AG04450 (cell line): ENCODE data around the gene P2RY8. TPM values are rescaled to one million over a fixed set of nuclear protein-coding genes. Genes with fewer than 3 reads are reported as not detected.

Experiments
- CTCF ChIA-PET: fragments of 300-600, 350-600 bp; formaldehyde crosslinking; extraction: SDS; loops from one replicate; lab custom pipeline; 2022; ENCODE audit warnings: antibody characterized with exemption, inconsistent platforms; lab: Charles Lee
- POLR2A ChIA-PET: fragments of 350-600 bp; formaldehyde crosslinking; extraction: SDS; loops from one replicate; lab custom pipeline; 2021; ENCODE audit warnings: antibody characterized with exemption, inconsistent platforms; lab: Yijun Ruan, JAX
- DNase-seq: peaks from one replicate; pipeline ENCODE4 v3.0.0-alpha.2; 2011; ENCODE audit warnings: low read depth, low spot score
- H3K27ac ChIP-seq: one replicate; pipeline ENCODE4 v1.5.1; 2012; ENCODE audit warnings: low read depth, low read length, control low read depth
- H3K27me3 ChIP-seq: one replicate; pipeline ENCODE4 v1.6.0; 2012; ENCODE audit warnings: low read length; ENCODE audit not compliant: control insufficient read depth, insufficient read depth
- H3K4me3 ChIP-seq: 2 replicates; pipeline ENCODE4 v1.5.1; 2011; ENCODE audit warnings: mild to moderate bottlenecking, low read depth, low read length, control low read depth
- H3K9me3 ChIP-seq: 2 replicates; pipeline ENCODE4 v1.5.1; 2012; ENCODE audit warnings: low read length; ENCODE audit not compliant: control insufficient read depth, insufficient read depth
- CTCF ChIP-seq: IDR thresholded peaks from 2 replicates; pipeline ENCODE4 v1.5.1; 2011; ENCODE audit warnings: low read depth, low read length, control low read depth, inconsistent platforms
- polyA plus RNA-seq: library from polyadenylated mRNA; depleted of rRNA; stranded (reverse); fragments of >200 nt; gene quantifications from 2 replicates; pipeline ENCODE4 v1.2.3, GENCODE V29; 2011

The P2RY8 gene
- polyA plus RNA-seq, 1 experiment = not detected

- no peak for DNase-seq
- Histone ChIP-seq H3K27ac (no peak overlapping the region), H3K9me3 (peaks cover 67% of the 10 kb centered on the region), H3K27me3 (no peaks in the 10 kb centered on the region), H3K4me3 (no peak overlapping the region)
- CTCF ChIA-PET = no interaction called here
- POLR2A ChIA-PET = no interaction called here
- TF ChIP-seq CTCF = no peak
Observed at GRCh38 chrX:1502241-1502640, 34.7 kb downstream of the P2RY8 start.

- H3K27ac ChIP-seq = no peak overlapping the region
- H3K9me3 ChIP-seq = peaks cover 60% of the 10 kb centered on the region
- DNase-seq = no peak
- TF ChIP-seq CTCF = no peak
- POLR2A ChIA-PET = no interaction called here
- CTCF ChIA-PET = no interaction called here
- H3K4me3 ChIP-seq = no peak overlapping the region
- H3K27me3 ChIP-seq = no peaks in the 10 kb centered on the region
Observed at GRCh38 chrX:1500701-1501624, 36.0 kb downstream of the P2RY8 start.

- DNase-seq = no peak
- Histone ChIP-seq H3K4me3 (no peak overlapping the region), H3K9me3 (peaks cover 29% of the 10 kb centered on the region), H3K27me3 (no peaks in the 10 kb centered on the region), H3K27ac (no peak overlapping the region)
- no peak for TF ChIP-seq CTCF
- POLR2A ChIA-PET = no interaction called here
- CTCF ChIA-PET = no interaction called here
Observed at GRCh38 chrX:1496076-1496475, 40.9 kb downstream of the P2RY8 start.

- no peak for TF ChIP-seq CTCF
- no peak for DNase-seq
- ChIA-PET POLR2A (no interaction called here), CTCF (no interaction called here)
- no peaks in the 10 kb centered on the region for H3K27me3 ChIP-seq
- no peak overlapping the region for H3K27ac ChIP-seq
- H3K4me3 ChIP-seq = no peak overlapping the region
- H3K9me3 ChIP-seq = peaks cover 22% of the 10 kb centered on the region
Observed at GRCh38 chrX:1493877-1494510, 43.0 kb downstream of the P2RY8 start.

GRCh38 chrX:1493412-1493811 lies 43.6 kb downstream of the P2RY8 start:
- H3K27me3 ChIP-seq = no peaks in the 10 kb centered on the region
- no peak for DNase-seq
- no peak overlapping the region for H3K4me3 ChIP-seq
- no peak for TF ChIP-seq CTCF
- H3K9me3 ChIP-seq = peaks cover 23% of the 10 kb centered on the region
- POLR2A ChIA-PET = no interaction called here
- no peak overlapping the region for H3K27ac ChIP-seq
- CTCF ChIA-PET = no interaction called here
